HL-60/S4 treated with retinoic acid at 250 ng/mL for 4 days and 3 days (cell line): ENCODE measurements around the gene NTF4.
"Not testable (repeated sequence)": the region's sequence is repeated elsewhere in the genome, so short reads cannot be mapped to it uniquely, and the experiment has no call there.

ENCODE experiments used
- in situ Hi-C: fragments of 300-500 bp; cut with MboI; formaldehyde crosslinking; loops from 2 replicates; pipeline ENCODE4 v1.7.0; 2022; ENCODE audit warnings: low sequenced_read_pairs

The NTF4 gene

GRCh38 chr19:49092686-49093085 lies 28.1 kb upstream of the NTF4 start:
- in situ Hi-C loops, result loop anchor here (10.0 kb wide), 1 partner anchor 112 kb away; no protein-coding TSS in a partner anchor

- in situ Hi-C loops, result loop anchor here (10.0 kb wide), 1 partner anchor 113 kb away; no protein-coding TSS in a partner anchor
Observed at GRCh38 chr19:49091391-49092038, 26.9 kb upstream of the NTF4 start.

- in situ Hi-C loops, result no loop called here
Observed at GRCh38 chr19:49086296-49086695, 21.7 kb upstream of the NTF4 start.

GRCh38 chr19:49085868-49086232 lies 21.2 kb upstream of the NTF4 start:
- in situ Hi-C loops, result no loop called here

GRCh38 chr19:49085020-49085867 lies 20.6 kb upstream of the NTF4 start, which contains the start of gene SNRNP70:
Gene SNRNP70, plus strand, starts transcription at chr19:49085451. Its CDS starts 964 bp downstream, at chr19:49086415.
- in situ Hi-C loops, result no loop called here

GRCh38 chr19:49084206-49085019 lies 19.8 kb upstream of the NTF4 start:
- in situ Hi-C loops, result no loop called here

GRCh38 chr19:49081273-49081672 lies 16.7 kb upstream of the NTF4 start:
- in situ Hi-C loops, result no loop called here

GRCh38 chr19:49080392-49080791 lies 15.8 kb upstream of the NTF4 start:
- in situ Hi-C loops, result no loop called here

GRCh38 chr19:49074869-49075268 lies 10.3 kb upstream of the NTF4 start:
- in situ Hi-C loops, result not testable (repeated sequence)

- in situ Hi-C loops, result no loop called here
Observed at GRCh38 chr19:49073514-49074378, 9.1 kb upstream of the NTF4 start.

GRCh38 chr19:49071860-49072547 lies 7.4 kb upstream of the NTF4 start:
- in situ Hi-C loops, result no loop called here

- in situ Hi-C loops, result no loop called here
Observed at GRCh38 chr19:49070416-49070815, 5.8 kb upstream of the NTF4 start.

GRCh38 chr19:49069026-49069425 lies 4.4 kb upstream of the NTF4 start:
- in situ Hi-C loops, result no loop called here

GRCh38 chr19:49067554-49067953 lies 2.9 kb upstream of the NTF4 start:
- in situ Hi-C loops, result no loop called here

- in situ Hi-C loops, result no loop called here
Observed at GRCh38 chr19:49065905-49066512, 1.4 kb upstream of the NTF4 start.

GRCh38 chr19:49064029-49064629 lies 489 bp downstream of the NTF4 start:
- in situ Hi-C loops, result no loop called here

GRCh38 chr19:49061445-49061844 lies 3.2 kb downstream of the NTF4 start:
- in situ Hi-C loops, result no loop called here

GRCh38 chr19:49061000-49061399 lies 3.6 kb downstream of the NTF4 start:
- in situ Hi-C loops, result no loop called here

- in situ Hi-C loops, result no loop called here
Observed at GRCh38 chr19:49059053-49059452, 5.6 kb downstream of the NTF4 start.
